Fibroblast of peridontal ligament (primary cell): ENCODE measurements around the gene TGM5.
"Not testable (repeated sequence)": the region's sequence is repeated elsewhere in the genome, so short reads cannot be mapped to it uniquely, and the experiment has no call there.

Experiments
- DNase-seq: peaks from one replicate; pipeline ENCODE4 v3.0.0-alpha.2; 2010; ENCODE audit errors: extremely low read depth

Gene TGM5

DNA sequence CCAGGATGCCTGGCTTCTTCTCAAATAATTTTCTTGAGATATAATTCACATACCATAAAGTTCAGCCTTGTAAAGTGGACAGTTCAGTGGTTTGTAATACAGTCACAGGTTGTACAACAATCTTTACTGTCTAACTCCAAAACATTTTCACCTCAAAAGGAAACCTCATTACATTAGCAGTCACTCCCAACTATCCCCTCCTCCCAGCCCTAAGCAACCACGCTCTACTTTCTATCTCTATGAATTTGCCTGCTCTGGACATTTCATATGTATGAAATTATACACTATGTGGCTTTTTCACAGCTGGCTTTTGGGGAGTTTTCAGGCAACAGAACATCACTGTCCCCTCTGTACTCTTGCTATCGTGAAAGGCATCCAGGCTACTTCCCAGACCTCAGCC is 17.5 kb downstream of the TGM5 start:
- peak; percentile 6 for DNase-seq

DNA sequence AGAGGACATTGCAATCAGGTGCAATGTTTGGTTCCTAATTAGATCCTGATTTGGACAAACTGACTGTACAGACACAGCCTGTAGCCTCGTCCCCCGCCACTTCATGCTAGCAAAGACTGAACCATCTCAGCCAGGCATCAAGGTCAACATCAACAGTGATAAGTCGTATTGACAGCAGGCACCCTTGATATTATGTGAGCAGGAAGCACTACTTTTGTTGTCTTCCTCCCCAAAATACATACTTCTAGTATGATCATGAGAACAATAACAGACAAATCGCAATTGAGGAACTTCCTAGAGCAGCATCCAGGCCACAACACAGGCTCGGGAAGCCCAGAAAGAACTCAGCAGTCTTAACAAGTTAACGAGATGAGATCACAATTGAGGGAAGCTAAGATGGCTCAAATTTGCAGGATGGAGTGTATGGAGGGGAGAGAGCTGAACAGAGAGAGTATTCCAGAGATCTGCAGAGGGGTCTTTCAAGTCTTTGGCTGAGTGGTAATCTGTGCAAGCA is 20.4 kb downstream of the TGM5 start:
- DNase-seq: no peak

DNA sequence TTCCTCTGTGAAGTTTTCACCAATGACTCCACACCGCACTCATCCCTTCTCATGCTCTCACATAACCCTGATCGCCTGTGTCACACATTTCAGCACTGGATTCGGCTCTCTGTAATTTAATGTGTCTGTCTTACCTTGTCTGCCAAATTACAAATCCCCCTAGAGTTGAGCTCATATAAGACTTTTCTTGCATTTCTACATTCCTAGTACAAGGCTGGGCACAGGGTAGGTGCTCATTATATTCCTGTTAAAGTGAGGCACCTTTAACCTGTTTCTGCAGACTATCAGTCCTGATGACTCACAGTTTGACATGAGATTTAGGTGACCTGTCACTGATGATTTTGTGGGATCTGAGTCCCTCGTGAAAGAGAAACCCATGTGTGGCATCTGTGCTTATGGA is 22.6 kb downstream of the TGM5 start:
- DNase-seq: no peak

GRCh38 chr15:43243020-43243645 is 23.6 kb downstream of the TGM5 start:
- no peak for DNase-seq

DNA sequence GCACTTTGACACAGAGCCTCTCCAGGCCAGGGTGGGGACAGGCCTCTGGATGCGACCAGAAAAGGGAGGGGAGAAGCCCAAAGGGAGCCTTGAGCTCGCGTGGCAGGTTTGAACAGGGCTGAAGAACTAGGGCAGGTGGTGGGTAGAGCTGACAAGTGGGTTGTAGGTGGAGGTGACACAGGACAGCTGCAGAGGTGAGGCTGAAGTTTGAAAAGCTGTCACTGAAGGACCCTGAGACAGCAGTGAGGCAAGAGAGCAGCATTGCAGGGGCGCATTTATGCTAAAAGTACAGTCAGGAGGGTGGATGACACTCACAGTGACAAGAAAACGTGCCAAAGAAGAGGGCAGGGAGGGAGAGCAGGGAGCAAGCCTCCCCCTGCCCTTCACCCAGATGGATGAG is 24.1 kb downstream of the TGM5 start:
- DNase-seq: no peak

DNA sequence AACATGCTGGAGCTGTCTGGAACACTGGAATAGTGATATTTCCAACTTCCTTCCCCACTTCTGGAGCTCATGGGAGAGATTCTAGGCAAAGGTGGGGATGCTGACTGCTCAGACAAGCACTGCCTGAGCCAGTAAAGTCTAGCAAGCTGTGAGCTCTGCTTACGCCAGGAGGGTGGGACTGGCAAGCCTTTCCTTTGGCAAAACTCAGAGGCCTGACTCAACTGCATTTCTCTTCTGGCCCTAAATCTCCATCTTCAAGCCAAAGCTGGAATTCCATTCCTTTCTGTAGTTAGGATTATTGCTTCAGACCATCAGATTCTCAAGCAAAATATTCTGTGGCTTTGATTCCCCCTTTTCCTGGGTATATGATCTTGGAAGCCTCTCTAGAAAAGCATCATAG is 25.6 kb downstream of the TGM5 start:
- peak; percentile 94 for DNase-seq

- no peak for DNase-seq
These were observed 26.8 kb downstream of the TGM5 start for GRCh38 chr15:43239732-43240491.

GRCh38 chr15:43238671-43239131 is 28.0 kb downstream of the TGM5 start:
- DNase-seq: no peak

DNA sequence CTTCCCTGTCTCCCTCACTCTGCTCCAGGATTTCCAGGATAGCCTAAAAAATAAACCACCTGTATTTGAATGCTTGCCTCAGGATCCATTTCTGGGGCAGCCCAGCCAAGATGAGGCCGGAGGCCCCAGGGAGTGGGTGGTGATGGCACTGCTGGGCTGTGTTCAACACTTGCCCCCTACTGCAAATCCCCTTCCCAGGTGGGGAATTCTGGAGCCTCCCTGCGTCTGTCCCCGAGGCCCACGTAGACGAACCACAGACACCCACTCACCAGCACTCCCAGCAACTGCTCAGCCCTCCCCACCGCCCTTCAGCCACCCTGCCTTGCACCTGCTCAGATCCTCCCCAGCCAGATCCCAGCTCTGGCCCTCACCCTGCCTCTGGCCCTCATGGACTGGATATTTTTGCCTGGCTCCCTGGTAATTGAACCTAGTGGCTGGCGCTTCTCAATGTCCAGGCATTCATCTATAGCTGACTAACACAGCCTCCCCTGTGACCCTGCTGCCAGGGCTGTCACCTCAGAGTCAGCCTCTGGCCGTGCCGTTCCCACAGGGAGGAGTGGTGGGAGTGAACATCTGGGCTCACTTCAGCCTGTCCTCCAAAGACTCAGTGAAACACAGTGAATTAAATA is 28.8 kb downstream of the TGM5 start:
- no peak for DNase-seq

DNA sequence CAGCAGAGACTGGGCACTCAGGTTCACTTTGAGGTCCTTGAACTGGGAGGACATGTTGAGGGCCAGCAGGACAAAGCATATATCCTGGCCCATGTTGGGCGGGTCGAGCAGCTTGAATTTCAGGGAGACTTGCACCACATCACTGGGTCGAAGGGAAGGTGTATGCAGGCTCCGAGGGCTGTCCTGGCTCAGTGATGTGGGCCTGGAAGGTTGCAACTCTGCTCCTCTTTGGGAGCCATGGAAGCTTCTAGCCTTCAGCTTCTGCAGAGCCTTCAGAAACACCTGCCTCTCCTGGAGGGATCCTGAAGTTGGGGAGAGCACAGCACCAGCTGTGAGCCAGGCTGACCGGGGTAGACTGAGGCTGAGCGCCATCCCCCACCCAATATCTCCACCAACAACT is 31.2 kb downstream of the TGM5 start:
- no peak for DNase-seq

DNA sequence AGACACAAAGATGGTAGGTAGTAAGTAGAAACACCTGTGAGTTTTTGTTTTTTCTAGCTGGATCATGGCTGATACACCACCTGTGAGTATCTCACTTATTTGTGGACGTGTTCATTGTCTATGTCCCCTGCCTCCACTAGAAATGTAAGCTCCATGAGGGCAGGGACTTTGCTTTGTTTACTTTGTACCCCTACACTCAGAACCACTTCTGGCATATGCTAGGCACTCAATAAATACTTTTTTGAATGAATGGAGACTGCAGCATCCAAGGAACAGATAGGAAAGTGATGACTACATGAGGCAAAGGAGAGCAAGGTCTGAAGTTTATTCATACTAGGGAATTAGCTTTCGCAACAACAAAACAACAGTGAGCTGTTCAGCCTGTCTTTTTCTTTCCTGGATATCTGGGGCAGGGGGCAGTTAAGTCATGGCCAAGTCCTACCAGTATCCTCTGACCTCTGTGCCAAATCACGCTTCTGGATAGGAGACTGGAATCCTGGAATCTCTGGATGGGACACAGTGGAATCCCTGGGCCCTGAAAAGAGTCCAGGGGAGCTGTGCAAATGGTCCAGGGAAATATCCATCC is 34.3 kb downstream of the TGM5 start:
- DNase-seq: no peak

- peak; percentile 48 for DNase-seq
These were observed 36.0 kb downstream of the TGM5 start for GRCh38 chr15:43230640-43231115.

- no peak for DNase-seq
These were observed 36.8 kb downstream of the TGM5 start for GRCh38 chr15:43229977-43230376.

GRCh38 chr15:43226436-43227305 is 40.1 kb downstream of the TGM5 start:
- no peak for DNase-seq

DNA sequence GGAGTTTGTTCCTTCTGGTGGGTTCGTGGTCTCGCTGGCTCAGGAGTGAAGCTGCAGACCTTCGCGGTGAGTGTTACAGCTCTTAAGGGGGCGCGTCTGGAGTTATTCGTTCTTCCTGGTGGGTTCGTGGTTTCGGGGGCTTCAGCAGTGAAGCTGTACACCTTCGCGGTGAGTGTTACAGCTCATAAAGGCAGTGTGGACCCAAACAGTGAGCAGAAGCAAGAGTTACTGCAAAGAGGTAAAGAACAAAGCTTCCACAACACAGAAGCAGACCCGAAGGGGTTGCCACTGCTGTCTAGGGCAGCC is 40.8 kb downstream of the TGM5 start:
- not testable (repeated sequence) for DNase-seq

- peak; percentile 78 for DNase-seq
These were observed 41.4 kb downstream of the TGM5 start for GRCh38 chr15:43225201-43225949.

DNA sequence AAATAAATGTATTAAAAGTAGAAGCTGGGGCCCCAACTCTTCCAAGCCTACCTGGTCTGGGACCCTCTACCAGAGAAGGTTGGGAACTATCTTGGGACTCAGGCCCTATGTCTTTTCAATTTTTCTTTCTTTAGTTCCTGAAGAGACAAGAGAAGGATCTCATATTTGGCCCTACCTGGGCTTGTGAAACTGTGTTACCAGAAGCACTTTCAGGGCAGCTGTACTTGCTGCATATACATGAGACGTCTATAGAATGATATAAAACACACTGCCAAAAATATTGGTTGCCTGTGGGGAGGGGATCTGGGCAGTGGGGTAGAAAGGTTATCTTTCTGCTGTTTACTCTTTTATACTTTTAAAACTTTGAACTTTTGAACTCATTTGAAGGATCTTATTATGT is 45.3 kb downstream of the TGM5 start:
- DNase-seq: no peak

DNA sequence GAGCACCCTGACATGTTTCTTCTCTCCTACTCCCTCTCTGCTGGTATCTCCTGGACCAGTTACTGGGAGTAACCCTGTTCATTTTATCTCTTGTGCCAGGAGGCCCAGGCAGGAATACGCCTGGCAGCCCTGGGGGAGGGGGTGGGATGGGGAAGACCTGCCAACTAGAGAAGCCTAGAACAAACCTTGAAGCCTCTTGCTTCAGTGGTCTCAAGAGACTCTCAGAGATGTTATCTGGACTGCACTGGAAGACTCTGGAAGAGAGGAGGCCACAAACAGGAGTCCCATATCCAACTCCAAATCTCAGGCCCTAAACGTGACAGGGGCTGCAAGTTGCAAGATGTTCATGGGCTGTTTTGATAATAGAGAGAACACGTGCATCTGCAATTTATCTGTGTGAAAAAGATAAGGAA is 45.7 kb downstream of the TGM5 start, which contains the start of gene EPB42:
TSS of gene EPB42 (minus strand) at position 28 of the 413 bp plus-strand sequence. CDS start 193 bp downstream, outside the sequence.
- DNase-seq: no peak

DNA sequence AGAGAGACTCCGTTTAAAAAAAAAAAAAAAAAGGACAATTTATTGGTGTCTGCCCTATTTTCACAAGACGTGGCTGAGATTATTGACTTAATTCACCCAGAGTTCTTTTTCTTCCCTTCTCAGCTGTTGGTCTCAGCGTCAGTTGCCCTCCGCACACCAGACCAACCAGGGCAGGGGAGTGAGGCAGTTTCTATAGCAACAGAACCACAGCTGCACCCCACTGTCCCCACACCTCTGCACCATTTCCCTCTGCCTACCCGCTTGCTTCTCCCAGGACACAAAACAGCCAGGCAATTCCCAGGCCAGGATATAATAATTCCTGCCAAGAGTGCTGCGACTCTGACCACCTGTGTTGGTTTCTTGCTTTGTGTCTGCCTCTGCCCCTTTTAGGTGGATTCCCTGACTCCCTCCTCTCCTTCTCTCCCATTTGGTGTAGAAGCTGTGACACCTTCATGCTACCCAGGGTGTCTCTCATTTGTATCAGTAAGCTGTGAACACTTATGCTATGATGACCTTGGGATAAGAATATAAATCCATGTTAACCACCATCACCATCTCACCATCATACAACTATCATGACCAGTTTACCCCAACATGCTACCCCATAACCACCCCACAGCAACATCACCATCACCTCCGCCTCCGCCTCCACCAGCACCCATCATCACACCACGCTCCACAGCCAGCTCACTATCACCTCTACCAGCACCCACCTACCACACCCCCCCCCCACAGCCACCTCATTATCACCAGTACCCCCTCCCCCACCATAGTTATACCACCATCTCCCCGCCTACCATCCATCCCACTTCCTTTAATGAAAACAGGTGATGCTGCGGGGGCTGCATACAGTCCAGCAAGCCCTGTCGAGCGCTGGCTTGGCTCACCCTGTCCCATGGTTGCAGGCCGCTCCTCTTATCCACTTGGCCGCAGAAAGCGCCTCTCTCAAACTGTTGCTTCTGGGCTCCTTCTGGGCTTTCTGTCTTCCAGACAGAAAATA is 46.5 kb downstream of the TGM5 start:
- DNase-seq: no peak
